ENCODE data around the gene TRAPPC2. TPM values are rescaled to one million over a fixed set of nuclear protein-coding genes. Genes with fewer than 3 reads are reported as not detected.

TRAPPC2 gene
- total RNA-seq, 1 donor from 2014 or later = 17.9 TPM

DNA sequence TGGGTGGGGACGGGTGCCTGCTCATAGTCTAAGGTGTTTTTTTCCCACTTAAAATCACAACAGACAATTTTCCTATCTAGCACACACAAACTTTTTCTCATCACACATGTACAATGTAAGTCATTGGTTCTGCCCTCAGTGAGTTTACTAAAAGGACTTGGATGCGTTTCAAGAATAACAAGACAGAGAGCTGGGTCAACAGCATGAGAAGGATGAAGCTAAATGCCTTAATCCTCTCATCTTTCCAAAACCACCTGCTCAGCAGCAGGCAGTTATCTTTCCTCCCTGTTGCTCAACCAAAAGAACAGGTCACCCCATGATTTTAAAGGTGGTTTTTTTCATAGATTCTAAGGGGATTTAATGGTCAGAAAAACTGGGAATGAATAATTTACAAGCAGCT is 40.3 kb upstream of the TRAPPC2 start:
- Histone ChIP-seq H3K27me3 (ENCODE audit: control insufficient read depth, insufficient read depth, low read length) (no peaks in the 10 kb centered on the region), H3K36me3 (ENCODE audit: control insufficient read depth, insufficient read depth, low read length) (no peaks in the 10 kb centered on the region), H3K4me3 (ENCODE audit: low read depth, low read length) (no peak overlapping the region)
- TF ChIP-seq, protein P1, sequence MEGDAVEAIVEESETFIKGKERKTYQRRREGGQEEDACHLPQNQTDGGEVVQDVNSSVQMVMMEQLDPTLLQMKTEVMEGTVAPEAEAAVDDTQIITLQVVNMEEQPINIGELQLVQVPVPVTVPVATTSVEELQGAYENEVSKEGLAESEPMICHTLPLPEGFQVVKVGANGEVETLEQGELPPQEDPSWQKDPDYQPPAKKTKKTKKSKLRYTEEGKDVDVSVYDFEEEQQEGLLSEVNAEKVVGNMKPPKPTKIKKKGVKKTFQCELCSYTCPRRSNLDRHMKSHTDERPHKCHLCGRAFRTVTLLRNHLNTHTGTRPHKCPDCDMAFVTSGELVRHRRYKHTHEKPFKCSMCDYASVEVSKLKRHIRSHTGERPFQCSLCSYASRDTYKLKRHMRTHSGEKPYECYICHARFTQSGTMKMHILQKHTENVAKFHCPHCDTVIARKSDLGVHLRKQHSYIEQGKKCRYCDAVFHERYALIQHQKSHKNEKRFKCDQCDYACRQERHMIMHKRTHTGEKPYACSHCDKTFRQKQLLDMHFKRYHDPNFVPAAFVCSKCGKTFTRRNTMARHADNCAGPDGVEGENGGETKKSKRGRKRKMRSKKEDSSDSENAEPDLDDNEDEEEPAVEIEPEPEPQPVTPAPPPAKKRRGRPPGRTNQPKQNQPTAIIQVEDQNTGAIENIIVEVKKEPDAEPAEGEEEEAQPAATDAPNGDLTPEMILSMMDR (IDR thresholded peaks at IDR 0.05; ENCODE audit: insufficient read depth, low read length, severe bottlenecking) = no peak
- no peak for DNase-seq (ENCODE audit: low read depth)
- no peak for FAIRE-seq

DNA sequence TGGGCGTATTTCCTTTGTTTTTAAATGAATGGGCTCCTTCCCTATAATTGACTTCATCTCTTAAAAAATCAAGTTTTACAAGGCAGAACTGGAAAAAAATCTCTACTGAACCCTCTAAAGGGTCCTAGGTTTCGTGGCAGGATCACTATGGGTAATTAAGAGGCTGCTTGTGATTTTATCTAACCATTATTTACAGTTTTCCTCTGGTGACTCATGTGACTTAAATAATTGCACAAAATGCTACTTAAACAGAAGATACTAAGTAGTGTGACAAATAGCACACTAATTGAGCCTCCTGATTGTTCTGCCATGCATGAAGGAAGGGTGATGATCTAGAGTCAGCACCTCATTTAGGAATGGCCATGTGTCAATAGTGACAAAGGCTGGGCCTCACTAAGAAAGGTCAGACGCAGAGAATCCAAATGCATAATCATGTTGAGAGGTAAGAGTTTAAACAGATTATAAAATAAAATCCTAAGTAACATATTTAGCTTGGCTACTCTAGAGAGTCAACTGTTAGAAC is 35.7 kb upstream of the TRAPPC2 start:
- Histone ChIP-seq H3K4me3 (ENCODE audit: low read depth, low read length) (no peak overlapping the region), H3K36me3 (ENCODE audit: control insufficient read depth, insufficient read depth, low read length) (no peaks in the 10 kb centered on the region), H3K27me3 (ENCODE audit: control insufficient read depth, insufficient read depth, low read length) (no peaks in the 10 kb centered on the region)
- TF ChIP-seq, protein P1 (IDR thresholded peaks at IDR 0.05; ENCODE audit: insufficient read depth, low read length, severe bottlenecking) = no peak
- DNase-seq (ENCODE audit: low read depth) (no peak), FAIRE-seq (no peak)

DNA sequence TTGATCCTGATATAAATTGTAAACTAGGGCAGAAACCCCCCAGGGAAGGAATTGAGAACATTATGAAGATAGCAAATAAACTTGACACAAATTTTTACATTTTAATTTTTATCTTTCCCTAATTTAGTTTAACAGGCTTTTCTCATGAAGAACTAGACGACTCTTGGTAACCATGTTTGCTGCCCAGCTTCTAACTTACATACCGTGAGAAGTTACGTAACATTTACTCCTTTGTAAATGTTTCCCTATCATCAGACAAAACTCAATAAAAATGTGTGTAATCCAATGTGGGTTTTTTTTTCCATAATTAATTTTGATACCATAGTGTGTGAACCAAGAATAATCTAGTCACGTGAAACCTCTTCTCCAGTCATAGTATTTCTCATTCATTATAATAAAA is 34.5 kb upstream of the TRAPPC2 start:
- Histone ChIP-seq H3K27me3 (ENCODE audit: control insufficient read depth, insufficient read depth, low read length) (no peaks in the 10 kb centered on the region), H3K36me3 (ENCODE audit: control insufficient read depth, insufficient read depth, low read length) (no peaks in the 10 kb centered on the region), H3K4me3 (ENCODE audit: low read depth, low read length) (no peak overlapping the region)
- TF ChIP-seq, protein P1 (IDR thresholded peaks at IDR 0.05; ENCODE audit: insufficient read depth, low read length, severe bottlenecking) = no peak
- no peak for FAIRE-seq
- DNase-seq (ENCODE audit: low read depth) = no peak

DNA sequence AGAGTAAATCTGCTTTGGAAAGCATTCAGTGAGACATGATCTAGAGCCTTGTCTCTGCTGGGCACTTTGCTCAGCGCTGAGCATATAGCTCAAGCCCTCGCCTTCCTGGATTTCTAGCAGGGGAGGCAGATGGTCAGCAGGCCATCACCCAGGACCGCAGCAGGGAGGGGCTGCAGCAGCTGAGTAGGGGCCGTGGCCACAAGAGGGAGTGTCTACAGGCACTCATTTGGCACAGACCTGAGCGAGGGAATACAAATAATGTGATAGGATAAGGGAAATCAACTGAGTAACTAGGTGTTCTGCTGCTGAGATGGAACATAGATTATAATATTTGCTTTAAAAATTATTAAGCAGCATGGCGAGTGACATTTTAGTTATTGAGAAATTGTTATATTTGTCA is 30.3 kb upstream of the TRAPPC2 start:
- Histone ChIP-seq H3K4me3 (ENCODE audit: low read depth, low read length) (no peak overlapping the region), H3K36me3 (ENCODE audit: control insufficient read depth, insufficient read depth, low read length) (peaks cover 4% of the 10 kb centered on the region), H3K27me3 (ENCODE audit: control insufficient read depth, insufficient read depth, low read length) (no peaks in the 10 kb centered on the region)
- DNase-seq (ENCODE audit: low read depth) (no peak), FAIRE-seq (no peak)
- TF ChIP-seq, protein P1 (IDR thresholded peaks at IDR 0.05; ENCODE audit: insufficient read depth, low read length, severe bottlenecking) = no peak

DNA sequence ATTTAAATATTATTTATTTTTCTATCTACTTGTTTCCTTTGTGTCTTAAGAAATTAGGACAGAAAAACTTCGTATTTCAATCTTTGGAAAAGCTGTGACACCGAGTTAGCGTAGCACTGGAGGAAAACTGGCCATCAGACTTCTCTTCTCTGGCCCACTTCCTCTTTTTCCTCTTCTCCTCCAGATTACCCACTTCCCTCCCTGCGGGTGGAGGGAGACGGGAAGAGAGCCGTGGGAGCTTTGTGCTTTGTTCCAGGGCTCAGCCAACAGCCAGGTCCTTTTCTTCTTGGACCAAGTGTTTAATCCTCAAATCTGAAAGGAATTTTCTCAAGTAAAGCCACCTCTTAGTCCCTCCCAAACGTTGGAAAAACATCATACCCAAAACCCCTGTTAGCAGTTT is 29.9 kb upstream of the TRAPPC2 start:
- Histone ChIP-seq H3K36me3 (ENCODE audit: control insufficient read depth, insufficient read depth, low read length) (peaks cover 5% of the 10 kb centered on the region), H3K27me3 (ENCODE audit: control insufficient read depth, insufficient read depth, low read length) (no peaks in the 10 kb centered on the region), H3K4me3 (ENCODE audit: low read depth, low read length) (no peak overlapping the region)
- no peak for DNase-seq (ENCODE audit: low read depth)
- TF ChIP-seq, protein P1 (IDR thresholded peaks at IDR 0.05; ENCODE audit: insufficient read depth, low read length, severe bottlenecking) = no peak
- no peak for FAIRE-seq

DNA sequence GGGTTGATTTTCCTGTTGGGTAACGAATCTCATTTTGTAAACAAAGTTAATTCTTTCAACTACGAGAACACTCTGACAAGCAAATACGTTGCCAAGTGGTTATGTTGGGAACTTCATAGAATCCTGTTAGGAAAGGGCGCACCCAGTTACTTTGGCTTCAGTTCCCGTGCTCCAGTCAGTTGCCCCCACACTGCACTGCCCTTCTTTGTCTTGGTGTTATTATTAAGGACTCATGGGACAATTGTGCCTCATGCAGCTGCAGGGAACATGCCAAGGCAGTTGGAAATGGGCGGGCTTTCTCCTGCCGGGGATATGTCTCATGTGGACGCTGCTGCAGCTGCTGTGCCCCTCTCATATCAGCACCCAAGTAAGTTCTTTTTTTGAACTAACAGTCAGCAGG is 29.1 kb upstream of the TRAPPC2 start:
- no peak for DNase-seq (ENCODE audit: low read depth)
- H3K36me3 ChIP-seq (ENCODE audit: control insufficient read depth, insufficient read depth, low read length) = peaks cover 5% of the 10 kb centered on the region

More for the DNA sequence above, 29.1 kb upstream of the TRAPPC2 start:
- no peak overlapping the region for H3K4me3 ChIP-seq (ENCODE audit: low read depth, low read length)
- no peak for FAIRE-seq
- TF ChIP-seq, protein P1 (IDR thresholded peaks at IDR 0.05; ENCODE audit: insufficient read depth, low read length, severe bottlenecking) = no peak
- H3K27me3 ChIP-seq (ENCODE audit: control insufficient read depth, insufficient read depth, low read length) = no peaks in the 10 kb centered on the region

Data from bronchial epithelial cell (primary cell).